Heart left ventricle (tissue), 16 donors: ENCODE results near the gene DRD1. TPM values are rescaled to one million over a fixed set of nuclear protein-coding genes. Genes with fewer than 3 reads are reported as not detected.

ENCODE experiments used
- ATAC-seq, 4 donors: fragments of 200-7000 bp; cut with Tn5 transposase; one replicate each; pipeline ENCODE4 v1.9.1; 2020 to 2022; ENCODE audit warnings: moderate library complexity in 4 of 4, mild to moderate bottlenecking in 3 of 4, moderate number of reproducible peaks in 1 of 4
- DNase-seq, 5 donors: peaks; one replicate each; pipeline ENCODE4 v3.0.0-alpha.2; 2020
- H3K27ac ChIP-seq, 12 donors: fragments of 200-600 bp; sonication (generic) in 4 of 12; one replicate each; pipeline versions ENCODE4 v1.5.0 to v1.8.0; 2016 to 2022; ENCODE audit warnings: mild to moderate bottlenecking in 2 of 12
- H3K27me3 ChIP-seq, 9 donors: fragments of 200-600 bp; sonication (generic) in 2 of 9; one replicate each; pipeline versions ENCODE4 v1.5.1 to v1.8.0; 2016 to 2022; ENCODE audit warnings: mild to moderate bottlenecking in 3 of 9
- H3K36me3 ChIP-seq, 9 donors: fragments of 200-600 bp; sonication (generic) in 2 of 9; one replicate each; pipeline versions ENCODE4 v1.5.0 to v1.8.0; 2018 to 2022; ENCODE audit warnings: mild to moderate bottlenecking in 2 of 9
- H3K4me1 ChIP-seq, 12 donors: fragments of 200-600 bp; sonication (generic) in 4 of 12; one replicate each; pipeline versions ENCODE4 v1.5.0 to v1.8.0; 2016 to 2022; ENCODE audit warnings: mild to moderate bottlenecking in 3 of 12
- H3K4me3 ChIP-seq, 12 donors: fragments of 200-600 bp; sonication (generic) in 4 of 12; one replicate each; pipeline versions ENCODE4 v1.5.0 to v1.8.0; 2017 to 2022; ENCODE audit warnings: mild to moderate bottlenecking in 9 of 12, moderate library complexity in 4 of 12
- H3K9me3 ChIP-seq, 12 donors: fragments of 200-600 bp; sonication (generic) in 4 of 12; one replicate each; pipeline versions ENCODE4 v1.5.0 to v1.8.0; 2016 to 2022; ENCODE audit warnings: mild to moderate bottlenecking in 1 of 12
- POLR2A ChIP-seq, 2 donors: fragments of 450-650 bp; IDR thresholded peaks; one replicate each; pipeline ENCODE4 v1.6.1; 2017; ENCODE audit warnings: antibody characterized with exemption in 2 of 2, mild to moderate bottlenecking in 2 of 2, moderate library complexity in 2 of 2
- WGBS, 4 donors: extraction: QIAGEN DNeasy Blood & Tissue Kit in 2 of 4; methylation state at CpG; one replicate each; pipeline versions ENCODE4 v1.1.5 to v1.1.7; 2013 to 2018; 5-methylcytosine and 5-hydroxymethylcytosine counted together
- intact Hi-C, 10 donors: fragments of 100-400 bp; cut with DNase I; formaldehyde crosslinking; loops; one replicate each; pipeline versions ENCODE4 v1.11.1 to v1.14.2; 2022
- polyA plus RNA-seq, 2 donors: library from polyadenylated mRNA; stranded (reverse); fragments of 200-250 nt; gene quantifications; one replicate each; pipeline ENCODE4 v1.2.3, GENCODE V29; 2013
- total RNA-seq, 9 donors: library from RNA; depleted of rRNA in 2 of 9; stranded (reverse); fragments of >200 nt in 2 of 9; fragmentation: NEBNext Ultra II Directional in 3 of 9; extraction: Animal tissue kit (Norgen Biotek cat#: 25700) in 3 of 9; gene quantifications; one replicate each; pipeline versions ENCODE4 v1.1.0 to v1.2.4, GENCODE V29; 2016 to 2023
- TF ChIP-seq, protein P1 (sequence below), 12 donors: fragments of 200-600 bp; sonication (generic) in 4 of 12; IDR thresholded peaks; one replicate each; pipeline versions ENCODE4 v1.5.0 to v1.8.0; 2018 to 2022; ENCODE audit warnings: antibody characterized with exemption in 12 of 12, mild to moderate bottlenecking in 5 of 12
- donor health status: ischemic (EF 13 %, LVEDD 7.1; RV severe dilation, severe dysfunction).
- donor health status: healthy with polysubstance abuse.
- donor health status: DM: no; HTN: yes; CAD: no.
- donor health status: DM: no; HTN: no; CAD: no.
- donor health status: ischemic (EF 25% LVEDD 6.9; RV normal size, moderate dysfunction).
- donor health status: ischemic (EF 25% LVEDD 5.7; RV mildly dilated, moderate dysfunction).
- donor health status: healthy.
- donor health status: DM: yes; HTN: yes; CAD: no.
- donor health status: ischemic (EF 35%, LVEDD 5.7; RV mildly dilated, moderate dysfunction).
- donor health status: nonischemic (EF 11% LVEDD 7.7; RV severe dilation, severe dysfunction).
- donor health status: DM: yes; HTN: yes; CAD: no.
- donor health status: PGD.
- donor health status: ischemic (EF 29% LVEDD 5.4; RV normal size, mild dysfunction).
- donor health status: nonischemic (EF 23%, LVEDD 6.1; RV moderate dilation, normal function).

Gene DRD1
- total and polyA plus RNA-seq, 11 donors: 0.07 to 0.11 (median 0.10) TPM; not detected in 8

DNA sequence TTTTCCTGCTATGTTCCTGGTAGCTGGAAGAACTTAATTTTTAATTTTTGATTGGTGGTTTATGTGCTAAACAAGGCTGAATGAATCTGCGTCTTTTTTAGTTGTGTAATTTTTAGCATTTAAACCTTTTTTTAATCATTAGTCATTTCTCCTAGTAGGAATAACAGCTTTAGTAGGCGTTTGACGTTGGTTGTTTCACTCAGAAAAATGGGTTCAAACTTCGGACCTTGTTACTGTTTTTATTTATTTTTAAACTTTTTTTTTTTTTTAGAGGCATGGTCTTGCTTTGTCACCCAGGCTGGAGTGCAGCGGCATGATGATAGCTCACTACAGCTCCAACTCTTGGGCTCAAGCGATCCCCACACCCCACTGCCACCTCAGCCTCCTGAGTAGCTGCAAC is 47.2 kb upstream of the DRD1 start:
- DNase-seq: no peak
- ATAC-seq: no peak
- H3K4me3 ChIP-seq: no peak overlapping the region
- H3K27me3 ChIP-seq: no peaks in the 10 kb centered on the region
- H3K9me3 ChIP-seq: no peaks in the 10 kb centered on the region
- no peak overlapping the region for H3K27ac ChIP-seq
- intact Hi-C loops: no loop called here
- H3K4me1 ChIP-seq: peaks cover 0 to 5% (median 0%) of the 10 kb centered on the region in 12 donors
- 80 to 96% (median 87%) methylated on average over 6 of the region's 6 CpGs for WGBS, 4 donors
- peaks cover 0 to 74% (median 42%) of the 10 kb centered on the region in 9 donors for H3K36me3 ChIP-seq
- TF ChIP-seq POLR2A (IDR thresholded peaks at IDR 0.05): no peak

DNA sequence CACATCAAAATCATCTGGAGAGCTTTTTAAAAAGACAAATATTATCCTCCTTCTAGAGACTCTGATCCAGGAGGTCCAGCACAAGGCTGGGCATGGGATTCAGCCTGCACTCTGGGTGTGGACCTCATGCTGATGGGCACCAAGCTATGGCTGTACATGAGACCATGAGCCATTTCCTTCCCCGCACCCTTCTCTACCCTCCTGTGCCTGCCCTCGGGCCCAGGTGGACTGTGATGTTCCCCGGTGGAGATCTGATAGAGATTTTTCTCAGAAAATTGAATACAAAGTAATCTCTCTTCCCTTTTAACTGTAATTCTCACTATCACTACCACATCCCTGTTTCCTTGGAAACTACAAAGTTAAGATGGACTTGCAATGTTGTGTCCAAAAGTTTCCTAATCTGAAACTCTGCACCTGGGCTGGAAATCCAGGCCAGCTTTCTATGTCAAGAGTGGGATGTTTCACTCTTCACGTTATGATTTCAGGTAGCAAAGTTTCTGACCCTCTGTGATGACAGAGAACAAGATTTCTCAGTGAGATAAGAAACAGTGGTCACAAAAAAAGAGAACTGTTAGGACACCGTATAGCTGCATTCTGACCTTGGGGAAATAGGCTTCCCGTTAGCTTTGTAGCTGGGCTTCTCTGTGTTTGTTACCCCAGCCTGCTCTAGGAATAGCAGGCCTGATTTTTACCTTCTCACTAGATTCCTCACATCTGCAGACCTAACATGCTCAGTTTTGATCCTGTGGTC is 45.9 kb upstream of the DRD1 start:
- intact Hi-C loops: no loop called here
- Histone ChIP-seq H3K4me1 (peaks cover 0 to 5% (median 0%) of the 10 kb centered on the region in 12 donors), H3K9me3 (no peaks in the 10 kb centered on the region), H3K27ac (no peak overlapping the region), H3K36me3 (peaks cover 0 to 74% (median 41%) of the 10 kb centered on the region in 9 donors), H3K27me3 (no peaks in the 10 kb centered on the region), H3K4me3 (no peak overlapping the region)
- WGBS, 4 donors: 71 to 85% (median 78%) methylated on average over 6 of the region's 6 CpGs
- TF ChIP-seq, protein P1, sequence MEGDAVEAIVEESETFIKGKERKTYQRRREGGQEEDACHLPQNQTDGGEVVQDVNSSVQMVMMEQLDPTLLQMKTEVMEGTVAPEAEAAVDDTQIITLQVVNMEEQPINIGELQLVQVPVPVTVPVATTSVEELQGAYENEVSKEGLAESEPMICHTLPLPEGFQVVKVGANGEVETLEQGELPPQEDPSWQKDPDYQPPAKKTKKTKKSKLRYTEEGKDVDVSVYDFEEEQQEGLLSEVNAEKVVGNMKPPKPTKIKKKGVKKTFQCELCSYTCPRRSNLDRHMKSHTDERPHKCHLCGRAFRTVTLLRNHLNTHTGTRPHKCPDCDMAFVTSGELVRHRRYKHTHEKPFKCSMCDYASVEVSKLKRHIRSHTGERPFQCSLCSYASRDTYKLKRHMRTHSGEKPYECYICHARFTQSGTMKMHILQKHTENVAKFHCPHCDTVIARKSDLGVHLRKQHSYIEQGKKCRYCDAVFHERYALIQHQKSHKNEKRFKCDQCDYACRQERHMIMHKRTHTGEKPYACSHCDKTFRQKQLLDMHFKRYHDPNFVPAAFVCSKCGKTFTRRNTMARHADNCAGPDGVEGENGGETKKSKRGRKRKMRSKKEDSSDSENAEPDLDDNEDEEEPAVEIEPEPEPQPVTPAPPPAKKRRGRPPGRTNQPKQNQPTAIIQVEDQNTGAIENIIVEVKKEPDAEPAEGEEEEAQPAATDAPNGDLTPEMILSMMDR (IDR thresholded peaks at IDR 0.05): no peak
- TF ChIP-seq POLR2A (IDR thresholded peaks at IDR 0.05): no peak
- ATAC-seq (no peak), DNase-seq (no peak)

DNA sequence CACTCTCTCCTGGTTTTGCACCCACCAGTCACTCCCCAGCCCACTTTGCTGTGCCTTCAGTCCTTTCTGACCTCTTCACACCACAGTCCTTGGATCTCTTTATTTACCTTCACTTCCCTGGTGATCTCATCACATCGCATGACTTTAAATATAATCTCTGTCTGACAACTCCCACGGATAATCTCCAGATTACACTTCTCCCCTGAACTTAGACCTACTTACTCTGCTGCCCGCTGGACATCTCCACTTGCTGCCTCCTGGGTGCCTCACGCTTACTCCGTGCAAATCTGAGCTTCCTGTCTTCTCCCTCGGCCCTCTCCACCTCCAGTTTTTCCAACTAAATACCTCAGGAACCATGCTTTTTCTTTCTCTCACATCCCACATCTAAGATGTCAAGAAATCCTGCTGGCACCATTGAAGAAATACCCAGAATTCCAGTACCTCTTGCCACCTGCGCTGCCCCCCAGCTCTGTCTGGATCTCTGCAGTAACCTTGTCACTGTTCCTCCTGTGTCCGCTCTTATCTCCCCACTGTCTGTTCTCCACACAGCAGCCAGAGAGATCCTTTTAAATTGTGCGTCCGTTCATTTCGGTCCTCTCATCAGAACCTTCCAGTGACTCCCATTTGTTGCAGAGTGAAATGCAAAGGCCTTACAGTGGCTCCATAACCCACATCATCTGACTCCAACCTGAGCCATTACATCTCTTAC is 43.7 kb upstream of the DRD1 start:
- Histone ChIP-seq H3K27me3 (no peaks in the 10 kb centered on the region), H3K9me3 (no peaks in the 10 kb centered on the region), H3K36me3 (peaks cover 0 to 67% (median 22%) of the 10 kb centered on the region in 9 donors), H3K27ac (no peak overlapping the region), H3K4me3 (no peak overlapping the region), H3K4me1 (peaks cover 0 to 5% (median 0%) of the 10 kb centered on the region in 12 donors)
- WGBS, 4 donors: 66 to 69% (median 67%) methylated on average over 11 of the region's 11 CpGs
- DNase-seq: no peak
- no peak for TF ChIP-seq POLR2A (IDR thresholded peaks at IDR 0.05)
- TF ChIP-seq, protein P1 (IDR thresholded peaks at IDR 0.05): no peak
- peak; percentile 30 to 48 (median 46) for ATAC-seq
- intact Hi-C loops: no loop called here

DNA sequence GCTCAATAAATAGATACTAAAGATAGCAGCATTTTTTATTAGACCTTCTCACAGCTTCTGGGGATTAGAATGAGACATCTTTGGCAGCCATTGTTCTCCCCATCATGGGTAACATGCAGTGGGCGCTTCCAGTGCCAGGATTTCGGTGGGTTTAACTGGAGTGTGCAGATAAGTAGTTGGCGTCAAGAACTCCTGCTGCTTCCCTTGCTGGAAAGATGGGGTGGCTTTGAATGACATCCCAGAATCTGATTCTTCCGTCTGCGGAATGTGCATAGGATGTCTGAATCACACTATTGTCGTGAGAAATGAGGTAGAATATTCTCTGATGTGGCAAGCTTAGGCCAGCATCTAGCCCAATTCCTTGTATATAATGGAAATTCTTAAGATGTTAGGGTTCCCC is 41.6 kb upstream of the DRD1 start:
- WGBS, 4 donors: 88 to 94% (median 89%) methylated on average over 6 of the region's 6 CpGs
- Histone ChIP-seq H3K4me1 (peaks cover 0 to 7% (median under 1%) of the 10 kb centered on the region in 12 donors), H3K36me3 (peaks cover 0 to 52% (median 8%) of the 10 kb centered on the region in 9 donors), H3K4me3 (no peak overlapping the region), H3K27me3 (no peaks in the 10 kb centered on the region), H3K27ac (no peak overlapping the region), H3K9me3 (no peaks in the 10 kb centered on the region)
- ATAC-seq (no peak), DNase-seq (no peak)
- intact Hi-C loops: no loop called here
- no peak for TF ChIP-seq POLR2A (IDR thresholded peaks at IDR 0.05)
- TF ChIP-seq, protein P1 (IDR thresholded peaks at IDR 0.05): no peak
